Testis (tissue), 3 donors: ENCODE results near the gene NELL2. TPM values are rescaled to one million over a fixed set of nuclear protein-coding genes. Genes with fewer than 3 reads are reported as not detected.

Experiments used
- DNase-seq: peaks from one replicate; pipeline ENCODE4 v3.0.0-alpha.2; 2019
- H3K27ac ChIP-seq, 2 donors: fragments of 200-600 bp; sonication (generic); one replicate each; pipeline ENCODE4 v1.5.1; 2019
- H3K27me3 ChIP-seq: fragments of 200-600 bp; sonication (generic); one replicate; pipeline ENCODE4 v1.5.1; 2019
- H3K36me3 ChIP-seq: fragments of 200-600 bp; sonication (generic); one replicate; pipeline ENCODE4 v1.5.1; 2017; ENCODE audit warnings: low read depth; ENCODE audit errors: missing control alignments
- H3K4me1 ChIP-seq: fragments of 200-600 bp; sonication (generic); one replicate; pipeline ENCODE4 v1.5.1; 2019
- H3K4me3 ChIP-seq, 2 donors: fragments of 200-600 bp; sonication (generic); one replicate each; pipeline ENCODE4 v1.5.1; 2017 to 2019
- H3K9me3 ChIP-seq: fragments of 200-600 bp; sonication (generic); one replicate; pipeline ENCODE4 v1.5.1; 2017
- CTCF ChIP-seq, 3 experiments: fragments of 450-650 bp in 2 of 3; fragments of 200-600 bp in 1 of 3; sonication (generic) in 1 of 3; IDR thresholded peaks; one replicate each; pipeline ENCODE4 v1.5.1; 2016 to 2019; ENCODE audit warnings: antibody characterized with exemption in 3 of 3, mild to moderate bottlenecking in 2 of 3, moderate library complexity in 1 of 3
- POLR2A ChIP-seq: fragments of 450-650 bp; IDR thresholded peaks from one replicate; pipeline ENCODE4 v1.6.1; 2017; ENCODE audit warnings: antibody characterized with exemption, mild to moderate bottlenecking, moderate library complexity
- WGBS, 2 donors: methylation state at CpG; one replicate each; pipeline ENCODE4 v1.1.5; 2018; 5-methylcytosine and 5-hydroxymethylcytosine counted together
- intact Hi-C: fragments of 100-400 bp; cut with DNase I; formaldehyde crosslinking; loops from one replicate; pipeline ENCODE4 v1.15.1; 2023; ENCODE audit warnings: low total_unique reads
- polyA plus RNA-seq: library from polyadenylated mRNA; stranded (reverse); fragments of 350-450 nt; fragmentation: Illumina TruSeq; extraction: RNeasy Lipid Tissue Mini Kit (QIAGEN cat#74804); gene quantifications from one replicate; pipeline ENCODE4 v1.2.3, GENCODE V29; 2014; ENCODE audit warnings: low read depth, low replicate concordance; ENCODE audit not compliant: insufficient read depth
- total RNA-seq, 2 donors: library from RNA; depleted of rRNA; stranded (reverse); fragments of >200 nt; gene quantifications; one replicate each; pipeline ENCODE4 v1.2.3, GENCODE V29; 2016

Gene NELL2
- total and polyA plus RNA-seq, 3 donors from 2014 or later, result 4.2 to 10.6 (median 9.0) TPM

- DNase-seq, result no peak
- H3K27ac ChIP-seq, result no peak overlapping the region
- H3K27me3 ChIP-seq, result no peaks in the 10 kb centered on the region
- H3K9me3 ChIP-seq, result no peaks in the 10 kb centered on the region
- WGBS, 2 donors, result 67 to 83% methylated on average over 1 of the region's 1 CpG
- H3K4me1 ChIP-seq, result no peaks in the 10 kb centered on the region
- no peak overlapping the region for H3K4me3 ChIP-seq
- intact Hi-C loops, result no loop called here
- no peak for TF ChIP-seq POLR2A
- TF ChIP-seq CTCF (IDR thresholded peaks at IDR 0.05), result no peak
- no peaks in the 10 kb centered on the region for H3K36me3 ChIP-seq
These were observed 272.4 kb downstream of the NELL2 start for GRCh38 chr12:44603701-44604100.

GRCh38 chr12:44592626-44593025 lies 283.5 kb downstream of the NELL2 start:
- Histone ChIP-seq H3K36me3 (no peaks in the 10 kb centered on the region), H3K9me3 (no peaks in the 10 kb centered on the region), H3K27me3 (no peaks in the 10 kb centered on the region), H3K27ac (no peak overlapping the region), H3K4me1 (no peaks in the 10 kb centered on the region), H3K4me3 (no peak overlapping the region)
- DNase-seq, result no peak
- TF ChIP-seq POLR2A (no peak), CTCF (IDR thresholded peaks at IDR 0.05) (no peak)
- intact Hi-C loops, result no loop called here

- TF ChIP-seq POLR2A (no peak), CTCF (IDR thresholded peaks at IDR 0.05) (no peak)
- DNase-seq, result no peak
- Histone ChIP-seq H3K9me3 (no peaks in the 10 kb centered on the region), H3K36me3 (no peaks in the 10 kb centered on the region), H3K4me1 (no peaks in the 10 kb centered on the region), H3K27ac (no peak overlapping the region), H3K4me3 (no peak overlapping the region), H3K27me3 (no peaks in the 10 kb centered on the region)
- intact Hi-C loops, result no loop called here
These were observed 286.4 kb downstream of the NELL2 start for GRCh38 chr12:44589697-44590096.

- DNase-seq, result no peak
- TF ChIP-seq POLR2A (no peak), CTCF (IDR thresholded peaks at IDR 0.05) (no peak)
- no peaks in the 10 kb centered on the region for H3K4me1 ChIP-seq
- intact Hi-C loops, result no loop called here
- no peaks in the 10 kb centered on the region for H3K36me3 ChIP-seq
- H3K27ac ChIP-seq, result no peak overlapping the region
- WGBS, 2 donors, result 81 to 91% methylated on average over 1 of the region's 1 CpG
- no peaks in the 10 kb centered on the region for H3K27me3 ChIP-seq
- H3K9me3 ChIP-seq, result no peaks in the 10 kb centered on the region
- H3K4me3 ChIP-seq, result no peak overlapping the region
These were observed 287.5 kb downstream of the NELL2 start for GRCh38 chr12:44588651-44589050.

- no peak for DNase-seq
- 80 to 81% methylated on average over 2 of the region's 2 CpGs for WGBS, 2 donors
- no peaks in the 10 kb centered on the region for H3K27me3 ChIP-seq
- no peaks in the 10 kb centered on the region for H3K9me3 ChIP-seq
- H3K4me1 ChIP-seq, result no peaks in the 10 kb centered on the region
- no peak for TF ChIP-seq CTCF (IDR thresholded peaks at IDR 0.05)
- no peak overlapping the region for H3K4me3 ChIP-seq
- H3K36me3 ChIP-seq, result no peaks in the 10 kb centered on the region
- no peak overlapping the region for H3K27ac ChIP-seq
- intact Hi-C loops, result no loop called here
These were observed 291.5 kb downstream of the NELL2 start for GRCh38 chr12:44584625-44585024.
